ENCODE measurements around the gene ZNF653. TPM values are rescaled to one million over a fixed set of nuclear protein-coding genes. Genes with fewer than 3 reads are reported as not detected.

Gene ZNF653
- total and polyA plus RNA-seq, 9 of the 15 experiments (the other 6 are each of a cell fraction or from before 2014, with no cell fraction given) = 1.6 to 8.0 (median 4.2) TPM; not detected in 2

GRCh38 chr19:11505504-11506100 lies at the start of gene ZNF653 (continued):
- TF ChIP-seq ZNF316 (IDR thresholded peaks at IDR 0.05) (no peak), FOXP1 (CRISPR knock-in tag; IDR thresholded peaks at IDR 0.05) (peak; percentile 17), U2AF2 (optimal IDR thresholded peaks at IDR 0.05; ENCODE audit: low read depth, low read length) (no peak), MYBL2 (IDR thresholded peaks at IDR 0.05; ENCODE audit: low read depth) (peak; percentile 29; the same call in 1 of the 2 replicates), MYBL2 (CRISPR knock-in tag; IDR thresholded peaks at IDR 0.05; ENCODE audit: borderline replicate concordance) (no peak), CREB1 (IDR thresholded peaks at IDR 0.05) (peak; percentile 97), CREB1 (CRISPR knock-in tag; IDR thresholded peaks at IDR 0.05) (peak; percentile 96), RNF2 (IDR thresholded peaks at IDR 0.05) (no peak), ZMIZ1 (IDR thresholded peaks at IDR 0.05; ENCODE audit: low read depth in 2 of 2, low read length in 2 of 2) (no peak), RAD51 (IDR thresholded peaks at IDR 0.05; ENCODE audit: borderline replicate concordance, low read depth) (no peak), ZBTB9 (CRISPR knock-in tag; IDR thresholded peaks at IDR 0.05) (peak; percentile 59; the same call in 1 of the 2 replicates), ETS1 (conservative IDR thresholded peaks at IDR 0.05; ENCODE audit: control insufficient read depth, low read depth, low read length) (no peak), E4F1 (CRISPR knock-in tag; IDR thresholded peaks at IDR 0.05; ENCODE audit: borderline replicate concordance) (0 out of 2 replicates have a peak, but pooled peaks have one; percentile 40)
- TF ChIP-seq, protein P1, sequence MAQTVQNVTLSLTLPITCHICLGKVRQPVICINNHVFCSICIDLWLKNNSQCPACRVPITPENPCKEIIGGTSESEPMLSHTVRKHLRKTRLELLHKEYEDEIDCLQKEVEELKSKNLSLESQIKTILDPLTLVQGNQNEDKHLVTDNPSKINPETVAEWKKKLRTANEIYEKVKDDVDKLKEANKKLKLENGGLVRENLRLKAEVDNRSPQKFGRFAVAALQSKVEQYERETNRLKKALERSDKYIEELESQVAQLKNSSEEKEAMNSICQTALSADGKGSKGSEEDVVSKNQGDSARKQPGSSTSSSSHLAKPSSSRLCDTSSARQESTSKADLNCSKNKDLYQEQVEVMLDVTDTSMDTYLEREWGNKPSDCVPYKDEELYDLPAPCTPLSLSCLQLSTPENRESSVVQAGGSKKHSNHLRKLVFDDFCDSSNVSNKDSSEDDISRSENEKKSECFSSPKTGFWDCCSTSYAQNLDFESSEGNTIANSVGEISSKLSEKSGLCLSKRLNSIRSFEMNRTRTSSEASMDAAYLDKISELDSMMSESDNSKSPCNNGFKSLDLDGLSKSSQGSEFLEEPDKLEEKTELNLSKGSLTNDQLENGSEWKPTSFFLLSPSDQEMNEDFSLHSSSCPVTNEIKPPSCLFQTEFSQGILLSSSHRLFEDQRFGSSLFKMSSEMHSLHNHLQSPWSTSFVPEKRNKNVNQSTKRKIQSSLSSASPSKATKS (CRISPR knock-in tag; IDR thresholded peaks at IDR 0.05) = no peak
- TF ChIP-seq, protein P2, sequence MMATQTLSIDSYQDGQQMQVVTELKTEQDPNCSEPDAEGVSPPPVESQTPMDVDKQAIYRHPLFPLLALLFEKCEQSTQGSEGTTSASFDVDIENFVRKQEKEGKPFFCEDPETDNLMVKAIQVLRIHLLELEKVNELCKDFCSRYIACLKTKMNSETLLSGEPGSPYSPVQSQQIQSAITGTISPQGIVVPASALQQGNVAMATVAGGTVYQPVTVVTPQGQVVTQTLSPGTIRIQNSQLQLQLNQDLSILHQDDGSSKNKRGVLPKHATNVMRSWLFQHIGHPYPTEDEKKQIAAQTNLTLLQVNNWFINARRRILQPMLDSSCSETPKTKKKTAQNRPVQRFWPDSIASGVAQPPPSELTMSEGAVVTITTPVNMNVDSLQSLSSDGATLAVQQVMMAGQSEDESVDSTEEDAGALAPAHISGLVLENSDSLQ (IDR thresholded peaks at IDR 0.05) = no peak

Measured in K562 (cell line).